ENCODE measurements around the gene OR2D2.
"Not testable (repeated sequence)": the region's sequence is repeated elsewhere in the genome, so short reads cannot be mapped to it uniquely, and the experiment has no call there.

Gene OR2D2

GRCh38 chr11:6925636-6926207 is 33.4 kb upstream of the OR2D2 start:
- H3K27ac ChIP-seq: peak overlapping the region; percentile 87
- TF ChIP-seq ZFX (IDR thresholded peaks at IDR 0.05; ENCODE audit: borderline replicate concordance): no peak
- TF ChIP-seq CTCF (IDR thresholded peaks at IDR 0.05): no peak

- no peak for TF ChIP-seq ZFX (IDR thresholded peaks at IDR 0.05; ENCODE audit: borderline replicate concordance)
- no peak for TF ChIP-seq CTCF (IDR thresholded peaks at IDR 0.05)
- peak overlapping the region; percentile 87 for H3K27ac ChIP-seq
Observed at GRCh38 chr11:6925007-6925577, 32.8 kb upstream of the OR2D2 start.

- no peak within 1 kb of the TSS for H3K27ac ChIP-seq
- TF ChIP-seq CTCF (IDR thresholded peaks at IDR 0.05): no peak
- TF ChIP-seq ZFX (IDR thresholded peaks at IDR 0.05; ENCODE audit: borderline replicate concordance): no peak
Observed at GRCh38 chr11:6920702-6921101, 28.4 kb upstream of the OR2D2 start, which contains the start of gene OR2D3. TSS of gene OR2D3 (plus strand) at chr11:6921002. CDS start at chr11:6921002, 0 bp downstream.

GRCh38 chr11:6919698-6920097 is 27.4 kb upstream of the OR2D2 start:
- no peak overlapping the region for H3K27ac ChIP-seq
- TF ChIP-seq ZFX (IDR thresholded peaks at IDR 0.05; ENCODE audit: borderline replicate concordance) (no peak), CTCF (IDR thresholded peaks at IDR 0.05) (no peak)

- no peak overlapping the region for H3K27ac ChIP-seq
- TF ChIP-seq CTCF (IDR thresholded peaks at IDR 0.05): no peak
- TF ChIP-seq ZFX (IDR thresholded peaks at IDR 0.05; ENCODE audit: borderline replicate concordance): no peak
Observed at GRCh38 chr11:6911948-6912347, 19.6 kb upstream of the OR2D2 start.

GRCh38 chr11:6911378-6911777 is 19.1 kb upstream of the OR2D2 start:
- no peak overlapping the region for H3K27ac ChIP-seq
- TF ChIP-seq CTCF (IDR thresholded peaks at IDR 0.05) (no peak), ZFX (IDR thresholded peaks at IDR 0.05; ENCODE audit: borderline replicate concordance) (no peak)

GRCh38 chr11:6904804-6905203 is 12.5 kb upstream of the OR2D2 start:
- H3K27ac ChIP-seq: not testable (repeated sequence)
